Measurements from ENCODE around the gene LSM14A.

- TF ChIP-seq FOXJ3 (CRISPR knock-in tag; IDR thresholded peaks at IDR 0.05; ENCODE audit: borderline replicate concordance): no peak
- no peak for TF ChIP-seq CTCF (IDR thresholded peaks at IDR 0.05)
- TF ChIP-seq NFATC4 (CRISPR knock-in tag; IDR thresholded peaks at IDR 0.05): no peak
These were observed 82.6 kb downstream of the LSM14A start for GRCh38 chr19:34254698-34255432.
